GM19099 (cell line): ENCODE results near the gene CABLES2.

ENCODE experiments used
- POLR2A ChIP-seq: IDR thresholded peaks from 3 replicates; pipeline ENCODE4 v1.6.1; 2011; ENCODE audit warnings: low read depth; ENCODE audit not compliant: insufficient read length; ENCODE audit errors: extremely low read depth

CABLES2 gene

GRCh38 chr20:62405108-62405980, 1.7 kb downstream of the CABLES2 start:
- no peak for TF ChIP-seq POLR2A

GRCh38 chr20:62404761-62405107, 2.4 kb downstream of the CABLES2 start:
- TF ChIP-seq POLR2A: no peak

- TF ChIP-seq POLR2A: no peak
These were observed 2.9 kb downstream of the CABLES2 start for GRCh38 chr20:62404112-62404665.

- TF ChIP-seq POLR2A: no peak
These were observed 3.8 kb downstream of the CABLES2 start for GRCh38 chr20:62403331-62403730.

GRCh38 chr20:62402456-62403150, 4.5 kb downstream of the CABLES2 start:
- TF ChIP-seq POLR2A: no peak

- no peak for TF ChIP-seq POLR2A
These were observed 5.7 kb downstream of the CABLES2 start for GRCh38 chr20:62401331-62401779.

- TF ChIP-seq POLR2A: no peak
These were observed 6.5 kb downstream of the CABLES2 start for GRCh38 chr20:62400541-62400940.

- no peak for TF ChIP-seq POLR2A
These were observed 7.1 kb downstream of the CABLES2 start for GRCh38 chr20:62400021-62400420.

GRCh38 chr20:62398120-62398821, 8.8 kb downstream of the CABLES2 start:
- no peak for TF ChIP-seq POLR2A

- no peak for TF ChIP-seq POLR2A
These were observed 10.5 kb downstream of the CABLES2 start for GRCh38 chr20:62396367-62397239.

- TF ChIP-seq POLR2A: no peak
These were observed 11.5 kb downstream of the CABLES2 start for GRCh38 chr20:62395311-62396242.

- TF ChIP-seq POLR2A: no peak
These were observed 12.5 kb downstream of the CABLES2 start for GRCh38 chr20:62394248-62395245.

- TF ChIP-seq POLR2A: no peak
These were observed 13.3 kb downstream of the CABLES2 start for GRCh38 chr20:62393830-62394229.

GRCh38 chr20:62393335-62393665, 13.8 kb downstream of the CABLES2 start:
- no peak for TF ChIP-seq POLR2A
